GM21825 (cell line): ENCODE results near the gene GPATCH1.
"Not testable (repeated sequence)": the region's sequence is repeated elsewhere in the genome, so short reads cannot be mapped to it uniquely, and the experiment has no call there.

Experiments
- ATAC-seq: cut with Tn5 transposase; IDR thresholded peaks from one replicate; pipeline ENCODE4 v1.9.1; 2021; ENCODE audit warnings: mild to moderate bottlenecking, moderate library complexity; ENCODE audit not compliant: unreplicated experiment

GPATCH1 gene

GRCh38 chr19:33111587-33111986 lies 30.6 kb downstream of the GPATCH1 start:
- ATAC-seq = no peak

DNA sequence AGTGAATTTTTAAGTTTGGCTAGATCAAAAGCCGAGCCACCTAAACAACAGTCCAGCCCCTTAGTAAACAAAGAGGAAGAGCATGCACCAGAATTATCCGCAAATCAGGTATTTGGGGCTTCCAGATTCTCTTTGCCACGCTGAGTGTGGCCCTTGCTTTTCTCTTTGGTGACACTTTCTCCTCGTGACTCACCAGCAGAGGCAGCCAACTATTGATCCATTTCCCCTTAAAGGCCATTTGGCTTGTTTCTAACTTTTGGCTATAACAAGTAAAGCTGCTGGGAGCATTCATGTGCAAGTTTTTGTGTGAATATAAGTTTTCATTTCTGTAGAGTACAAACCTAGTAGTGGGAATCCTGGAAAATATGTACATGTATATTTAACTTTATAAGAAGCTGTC lies 33.3 kb downstream of the GPATCH1 start:
- ATAC-seq = no peak

GRCh38 chr19:33117501-33117900 lies 36.5 kb downstream of the GPATCH1 start:
- ATAC-seq = no peak

- ATAC-seq = no peak
Observed at GRCh38 chr19:33118643-33119042, 37.7 kb downstream of the GPATCH1 start.

DNA sequence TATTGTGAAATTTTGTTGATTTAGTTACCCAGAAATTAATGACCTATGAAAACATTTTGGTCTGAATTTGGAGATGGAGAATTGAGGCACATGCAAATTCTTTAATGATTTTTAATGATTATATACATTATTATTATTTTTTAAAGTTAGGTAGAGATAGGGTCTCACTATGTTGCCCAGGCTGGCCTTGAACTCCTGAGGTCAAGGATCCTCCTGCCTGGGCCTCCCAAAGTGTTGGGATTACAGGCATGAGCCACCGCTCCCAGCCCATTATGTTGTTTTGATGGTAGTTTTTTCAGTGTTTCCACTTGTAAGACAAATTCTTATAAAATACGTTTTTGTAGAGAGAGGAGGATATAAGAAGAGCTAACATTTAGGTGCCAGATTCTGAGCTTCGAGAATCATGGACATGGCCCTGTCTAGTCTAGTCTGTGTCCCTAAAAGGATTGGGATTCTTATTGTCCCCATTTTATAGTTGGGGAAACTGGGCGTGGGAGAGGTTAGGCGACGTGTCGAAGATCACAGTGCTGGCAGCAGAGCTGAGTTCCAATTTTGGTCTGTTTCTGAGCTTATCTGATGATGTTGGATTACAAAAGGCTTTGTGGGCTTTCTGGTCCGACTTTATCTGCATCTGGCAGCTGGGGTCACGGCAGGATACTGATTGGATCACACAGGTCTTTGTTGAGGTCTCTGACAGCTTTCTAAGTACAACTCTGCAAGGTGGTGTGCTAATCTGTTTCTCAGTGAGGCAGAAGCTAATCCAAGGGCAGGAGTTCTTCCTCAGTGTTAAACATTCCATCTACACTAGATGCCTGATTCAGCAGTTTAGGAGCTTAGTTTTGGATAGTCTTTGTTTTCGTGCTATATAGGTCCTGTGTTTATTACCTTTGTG lies 43.5 kb downstream of the GPATCH1 start:
- no peak for ATAC-seq

- ATAC-seq = no peak
Observed at GRCh38 chr19:33125929-33126388, 45.0 kb downstream of the GPATCH1 start.

DNA sequence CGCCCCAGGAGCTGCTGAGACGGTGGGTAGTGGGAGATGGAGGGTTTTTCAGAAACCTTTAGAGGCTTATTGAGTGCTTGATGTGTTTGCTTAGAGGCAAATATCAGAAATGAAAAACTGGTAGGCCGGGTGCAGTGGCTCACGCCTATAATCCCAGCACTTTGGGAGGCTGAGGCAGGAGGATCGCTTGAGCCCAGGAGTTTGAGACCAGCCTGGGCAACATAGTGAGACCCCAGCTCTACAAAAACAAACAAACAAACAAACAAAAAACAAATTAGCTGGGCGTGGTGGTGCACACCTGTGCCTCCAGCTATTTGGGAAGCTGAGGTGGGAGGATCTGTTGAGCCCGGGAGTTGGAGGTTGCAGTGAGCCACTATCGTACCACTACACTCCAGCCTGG lies 45.7 kb downstream of the GPATCH1 start:
- not testable (repeated sequence) for ATAC-seq

GRCh38 chr19:33129901-33130300 lies 48.9 kb downstream of the GPATCH1 start:
- no peak for ATAC-seq

DNA sequence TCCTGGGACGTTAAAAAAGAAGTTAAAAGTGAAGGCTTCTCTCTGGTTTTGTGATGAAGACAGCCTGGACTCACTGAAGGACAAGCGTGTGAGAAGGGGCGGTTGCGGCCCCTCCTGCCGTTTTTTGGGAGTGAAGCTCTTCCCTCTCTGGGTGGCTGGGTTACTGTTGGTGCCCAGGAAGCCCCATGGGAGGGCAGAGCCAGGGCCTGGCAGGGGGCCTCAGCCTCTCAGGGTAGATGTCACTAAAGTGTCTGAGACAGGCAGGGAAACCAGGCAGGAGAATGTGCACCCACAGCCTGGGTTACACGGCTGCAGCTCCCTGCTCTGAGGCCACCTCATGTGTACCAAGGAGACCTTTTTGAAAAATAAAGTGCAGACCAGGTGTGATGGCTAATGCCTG lies 49.5 kb downstream of the GPATCH1 start:
- ATAC-seq = no peak

DNA sequence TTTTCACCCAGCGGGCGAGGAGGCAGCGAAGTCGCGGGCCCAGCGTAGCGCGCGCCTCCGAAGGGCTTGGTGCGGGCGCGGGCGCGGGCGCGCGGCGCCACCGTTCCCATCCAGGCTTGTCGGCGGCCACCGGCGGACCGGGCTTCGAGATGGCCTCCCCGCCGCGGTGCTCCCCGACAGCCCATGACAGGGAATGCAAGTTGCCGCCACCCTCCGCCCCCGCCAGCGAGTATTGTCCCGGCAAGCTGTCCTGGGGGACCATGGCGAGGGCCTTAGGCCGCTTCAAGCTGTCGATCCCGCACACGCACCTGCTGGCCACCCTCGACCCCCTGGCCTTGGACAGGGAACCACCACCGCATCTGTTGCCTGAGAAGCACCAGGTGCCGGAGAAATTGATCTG lies 51.0 kb downstream of the GPATCH1 start, which contains the start of gene WDR88:
Gene WDR88, plus strand, starts transcription at position 94 of the 400 bp plus-strand sequence. Its CDS starts 56 bp downstream, at position 150.
- no peak for ATAC-seq

DNA sequence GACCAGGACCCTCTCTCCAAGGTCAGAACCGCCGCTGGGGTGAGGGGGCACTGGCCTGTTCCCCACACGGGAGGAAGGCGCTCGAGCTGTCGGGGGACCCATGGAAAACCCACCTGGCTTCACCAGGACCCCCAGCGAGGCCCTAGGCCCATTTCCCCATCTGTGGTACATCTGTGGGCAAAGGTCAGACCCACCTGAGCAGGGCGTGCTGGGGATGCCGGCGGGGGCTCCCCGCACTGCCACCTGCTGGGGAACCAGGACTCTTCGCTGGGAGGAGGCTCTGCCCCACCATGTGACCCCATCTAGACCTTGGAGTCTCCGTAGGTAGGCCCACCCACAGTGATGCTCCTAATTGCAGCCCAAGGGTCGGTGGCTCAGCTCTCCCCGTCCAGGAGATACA lies 51.4 kb downstream of the GPATCH1 start:
- ATAC-seq = no peak

DNA sequence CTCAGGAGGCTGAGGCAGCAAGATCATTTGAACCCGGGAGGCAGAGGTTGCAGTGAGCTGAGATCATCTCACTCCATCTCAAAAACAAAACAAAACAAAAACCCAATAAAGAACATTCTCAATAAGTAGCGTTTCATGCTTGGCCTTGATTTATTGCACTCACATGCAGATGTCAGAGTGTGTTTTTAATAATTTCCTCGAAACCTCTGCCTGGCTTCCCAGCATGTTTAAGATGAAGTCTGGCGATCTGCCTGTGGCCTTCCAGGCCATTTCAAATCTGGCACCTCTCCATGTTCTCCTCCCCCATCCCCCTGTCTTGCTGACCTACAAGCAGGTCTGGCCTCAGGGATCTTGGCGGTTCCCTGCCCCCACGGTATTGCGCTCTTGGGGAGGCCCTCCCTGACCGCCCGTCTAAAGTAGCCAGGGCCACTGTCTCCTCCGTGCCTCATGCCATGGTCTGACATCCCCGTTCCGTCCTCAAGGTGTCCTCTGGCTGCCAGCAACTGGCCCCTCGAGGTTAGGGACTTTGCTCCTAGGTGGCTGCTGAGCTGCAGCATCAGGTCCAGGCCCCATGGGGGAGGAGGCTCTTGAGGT lies 52.6 kb downstream of the GPATCH1 start:
- no peak for ATAC-seq

- no peak for ATAC-seq
Observed at GRCh38 chr19:33134571-33135041, 53.6 kb downstream of the GPATCH1 start.

GRCh38 chr19:33139165-33139564 lies 58.2 kb downstream of the GPATCH1 start:
- no peak for ATAC-seq

DNA sequence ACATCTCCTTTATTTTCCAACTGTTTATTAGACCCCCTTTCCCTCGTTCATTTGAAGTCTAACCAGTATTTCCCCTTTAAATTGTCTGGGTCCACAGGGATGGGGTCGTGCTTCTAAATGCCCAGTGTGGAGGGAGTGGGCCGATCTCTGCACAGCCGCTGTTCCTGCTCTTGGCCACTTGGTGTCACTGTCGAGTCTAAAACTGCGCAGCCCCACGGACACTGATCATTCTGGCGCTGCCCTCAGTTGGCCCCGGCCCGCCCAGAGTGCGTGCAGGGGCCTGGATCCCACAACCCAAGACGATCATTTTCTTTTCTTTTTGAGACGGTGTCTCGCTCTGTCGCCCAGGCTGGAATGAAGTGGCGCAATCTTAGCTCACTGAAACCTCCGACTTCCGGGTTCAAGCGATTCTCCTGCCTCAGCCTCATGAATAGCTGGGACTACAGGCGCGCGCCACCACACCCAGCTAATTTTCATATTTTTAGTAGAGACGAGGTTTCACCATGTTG lies 63.0 kb downstream of the GPATCH1 start:
- no peak for ATAC-seq

DNA sequence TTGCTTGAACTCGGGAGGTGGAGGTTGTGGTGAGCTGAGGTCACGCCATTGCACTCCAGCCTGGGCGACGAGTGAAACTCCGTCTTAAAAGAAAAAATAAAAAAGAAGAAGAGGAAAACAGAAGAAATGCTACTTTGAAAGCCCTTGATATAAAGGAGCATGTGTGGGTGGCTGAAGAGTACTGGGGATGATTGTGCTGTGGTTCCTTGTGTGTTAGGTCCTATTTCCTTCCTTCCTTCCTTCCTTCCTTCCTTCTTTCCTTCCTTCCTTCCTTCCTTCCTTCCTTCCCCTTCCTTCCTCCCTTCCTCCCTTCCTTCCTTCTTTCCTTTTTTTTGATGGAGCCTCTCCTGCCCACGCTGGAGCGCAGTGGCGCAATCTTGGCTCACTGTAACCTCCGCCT lies 65.2 kb downstream of the GPATCH1 start:
- no peak for ATAC-seq

GRCh38 chr19:33147538-33147937 lies 66.6 kb downstream of the GPATCH1 start:
- ATAC-seq = no peak

DNA sequence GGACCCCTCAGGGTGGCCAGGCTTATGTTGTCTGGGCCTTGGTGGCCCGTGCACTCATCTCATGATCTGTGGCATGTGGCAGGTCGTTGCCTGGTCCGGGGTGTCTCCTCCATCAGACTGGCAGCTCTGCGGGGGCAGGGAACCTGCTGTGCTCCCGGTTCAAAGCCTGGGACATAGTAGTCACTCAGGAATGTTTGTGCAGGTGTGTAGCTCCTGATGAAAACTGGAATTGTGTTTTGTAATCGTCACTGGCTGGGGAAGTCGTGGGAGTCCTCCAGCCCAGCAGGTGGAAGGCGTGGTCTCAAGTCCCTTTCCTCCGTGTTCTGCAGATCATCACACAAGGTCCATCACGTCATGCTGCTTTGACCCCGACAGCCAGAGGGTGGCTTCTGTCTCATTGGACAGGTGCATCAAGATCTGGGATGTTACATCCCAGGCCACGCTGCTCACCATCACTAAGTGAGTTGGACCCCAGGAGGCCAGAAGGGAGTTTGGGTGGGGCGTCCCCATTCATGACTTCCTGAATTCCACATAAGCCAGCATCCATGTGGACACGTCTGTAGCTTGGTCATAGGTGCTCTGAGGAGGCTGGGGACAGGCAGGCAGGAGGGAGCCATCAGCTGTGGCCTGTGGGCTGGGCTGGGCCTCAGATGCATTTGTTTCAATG lies 70.0 kb downstream of the GPATCH1 start:
- ATAC-seq = no peak

DNA sequence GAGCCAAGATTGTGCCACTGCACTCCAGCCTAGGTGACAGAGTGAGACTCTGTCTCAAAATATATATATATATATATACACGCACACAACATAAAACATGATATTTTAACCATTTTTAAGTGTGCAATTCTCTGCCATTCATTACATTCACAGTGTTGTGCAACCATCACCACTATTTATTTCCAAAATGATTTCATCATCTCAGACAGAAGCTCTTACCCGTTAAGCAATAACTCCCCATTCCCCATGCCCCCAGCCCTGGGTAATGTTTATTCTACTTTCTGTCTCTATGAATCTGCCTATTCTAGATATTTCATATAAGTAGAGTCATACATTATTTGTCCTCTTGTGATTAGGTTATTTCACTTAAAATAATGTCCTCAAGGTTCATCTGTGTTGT lies 71.2 kb downstream of the GPATCH1 start:
- ATAC-seq = no peak

- not testable (repeated sequence) for ATAC-seq
Observed at GRCh38 chr19:33152625-33153024, 71.6 kb downstream of the GPATCH1 start.

- ATAC-seq = not testable (repeated sequence)
Observed at GRCh38 chr19:33154313-33154712, 73.3 kb downstream of the GPATCH1 start.
